Stimulated activated CD8-positive, alpha-beta memory T cell treated with anti-CD3 and anti-CD28 coated beads, Interleukin-12 subunit alpha, Interleukin-12 subunit beta, amount 100 ng/mL, for 4 hours (primary cell): Measurements from ENCODE around the gene QRSL1.
"Not testable (repeated sequence)": the region's sequence is repeated elsewhere in the genome, so short reads cannot be mapped to it uniquely, and the experiment has no call there.

Experiments
- DNase-seq: peaks from one replicate; pipeline ENCODE4 v3.0.0-alpha.2; 2020; ENCODE audit warnings: low read depth

Gene QRSL1

DNA sequence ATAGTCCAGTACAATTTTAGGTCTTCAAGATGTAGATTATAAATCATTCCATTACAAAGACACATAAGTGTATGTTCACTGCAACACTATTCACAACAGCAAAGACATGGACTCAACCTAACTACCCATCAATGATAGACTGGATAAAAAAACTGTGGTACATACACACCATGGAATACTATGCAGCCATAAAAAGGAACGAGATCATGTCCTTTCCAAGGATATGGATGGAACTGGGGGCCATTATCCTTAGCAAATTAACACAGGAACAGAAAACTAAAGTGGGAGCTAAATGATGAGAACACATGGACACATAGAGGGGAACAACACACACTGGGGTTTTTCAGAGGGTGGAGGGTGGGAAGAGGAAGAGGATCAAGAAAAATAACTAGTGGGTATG is 6.3 kb upstream of the QRSL1 start:
- no peak for DNase-seq

DNA sequence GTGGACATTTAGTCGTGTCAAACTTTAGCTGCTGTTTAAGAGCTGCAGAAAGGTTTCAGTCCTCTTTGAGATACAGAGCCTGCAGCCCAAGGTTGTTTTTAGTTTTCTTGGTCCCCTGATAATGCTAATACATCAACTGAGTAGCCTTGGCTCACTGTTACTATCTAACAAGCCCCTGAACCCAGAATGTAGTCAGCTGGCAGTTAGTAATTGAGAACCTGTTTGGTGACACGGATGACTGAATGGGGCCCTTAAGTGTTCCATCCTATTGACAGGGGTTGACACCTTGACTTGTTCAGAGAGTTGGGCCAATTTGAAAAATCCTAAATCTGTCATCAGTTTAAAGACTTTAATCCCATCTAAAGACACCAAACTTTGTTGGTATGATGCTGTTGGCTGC is 2.9 kb upstream of the QRSL1 start:
- DNase-seq: no peak

DNA sequence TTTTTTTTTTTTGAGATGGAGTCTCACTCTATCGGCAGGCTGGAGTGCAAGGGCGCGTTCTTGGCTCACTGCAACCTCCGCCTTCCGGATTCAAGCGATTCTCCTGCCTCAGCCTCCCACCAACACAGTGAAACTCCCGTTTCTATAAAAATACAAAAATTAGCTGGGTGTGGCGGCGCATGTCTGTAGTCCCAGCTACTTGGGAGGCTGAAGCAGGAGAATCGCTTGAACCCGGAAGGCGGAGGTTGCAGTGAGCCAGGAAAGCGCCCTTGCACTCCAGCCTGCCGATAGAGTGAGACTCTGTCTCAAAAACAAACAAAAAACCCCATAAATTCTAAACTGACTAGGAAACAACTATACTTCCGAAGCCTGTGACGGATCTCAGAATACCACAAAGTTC is 1.6 kb upstream of the QRSL1 start:
- DNase-seq: not testable (repeated sequence)

DNA sequence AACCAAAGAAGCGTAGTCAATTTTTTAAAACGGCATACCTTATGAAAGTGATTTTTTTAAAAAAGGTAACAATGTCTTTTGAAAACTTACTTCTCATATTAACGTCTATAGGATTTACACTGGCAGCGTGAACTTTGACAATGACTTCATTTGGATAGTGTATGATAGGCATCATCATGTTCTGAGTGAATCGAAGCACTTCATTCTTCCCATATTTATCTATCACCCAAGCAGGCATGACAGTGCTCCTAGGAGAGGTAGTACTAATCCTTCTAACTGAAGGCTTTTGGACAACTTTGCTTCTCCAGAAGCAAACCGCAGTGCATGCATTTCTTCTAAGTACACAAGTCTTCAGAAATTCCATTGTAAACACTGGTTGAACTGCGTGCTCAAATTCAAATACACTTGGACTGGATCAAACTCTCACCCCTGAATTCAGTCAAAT is 698 bp upstream of the QRSL1 start:
- no peak for DNase-seq

DNA sequence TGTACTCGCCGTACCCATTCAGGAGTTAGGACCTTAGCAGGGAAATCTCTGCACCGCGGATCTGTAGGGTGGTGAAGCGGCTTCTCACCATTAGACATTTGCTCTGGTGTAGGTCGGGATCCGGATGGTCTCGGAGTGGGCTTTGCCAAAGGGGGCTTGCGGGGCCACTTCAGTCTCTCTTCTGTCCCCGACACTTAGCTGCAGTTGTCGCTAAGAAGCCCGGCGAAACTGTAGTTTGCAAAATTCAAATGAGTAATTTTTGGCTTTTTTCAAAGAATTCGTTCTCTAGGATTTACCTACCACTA is 433 bp downstream of the QRSL1 start:
- DNase-seq: no peak

DNA sequence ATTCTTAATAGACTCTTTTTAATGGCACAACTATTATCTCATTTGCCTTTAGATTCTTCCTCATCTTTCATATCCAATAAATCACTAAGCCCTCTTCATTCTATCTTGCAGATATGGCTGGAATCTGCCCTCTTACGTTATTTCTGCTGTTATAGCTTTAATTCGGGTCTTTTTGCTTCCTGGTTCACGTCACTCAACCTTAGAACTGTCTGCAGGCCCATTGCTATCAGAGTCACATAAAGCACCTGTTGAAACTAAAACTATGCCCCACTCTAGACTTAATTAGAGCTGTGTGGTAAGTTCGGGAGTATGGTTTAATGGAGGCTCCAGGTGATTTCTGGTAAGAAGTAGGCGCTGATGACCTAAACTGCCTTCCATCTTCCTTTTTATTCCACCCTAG is 988 bp downstream of the QRSL1 start:
- no peak for DNase-seq

DNA sequence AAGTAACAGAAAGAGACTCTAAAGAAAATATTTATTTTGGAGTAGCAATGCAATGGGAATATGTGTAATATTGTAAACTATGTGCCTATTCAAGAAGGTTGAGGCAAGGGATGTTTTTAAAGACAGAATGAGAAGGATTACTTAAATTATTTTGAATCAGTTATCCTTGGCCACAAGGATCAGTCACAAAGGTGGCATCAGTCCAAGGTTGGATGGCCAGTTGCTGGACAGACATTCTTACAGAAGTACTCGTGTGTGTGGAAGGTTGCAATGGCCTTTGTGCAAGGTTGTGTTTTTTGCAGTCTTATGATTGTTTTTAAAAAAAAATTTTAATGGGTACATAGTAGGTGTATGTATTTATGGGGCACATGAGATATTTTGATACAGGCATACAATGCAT is 2.0 kb downstream of the QRSL1 start:
- no peak for DNase-seq

DNA sequence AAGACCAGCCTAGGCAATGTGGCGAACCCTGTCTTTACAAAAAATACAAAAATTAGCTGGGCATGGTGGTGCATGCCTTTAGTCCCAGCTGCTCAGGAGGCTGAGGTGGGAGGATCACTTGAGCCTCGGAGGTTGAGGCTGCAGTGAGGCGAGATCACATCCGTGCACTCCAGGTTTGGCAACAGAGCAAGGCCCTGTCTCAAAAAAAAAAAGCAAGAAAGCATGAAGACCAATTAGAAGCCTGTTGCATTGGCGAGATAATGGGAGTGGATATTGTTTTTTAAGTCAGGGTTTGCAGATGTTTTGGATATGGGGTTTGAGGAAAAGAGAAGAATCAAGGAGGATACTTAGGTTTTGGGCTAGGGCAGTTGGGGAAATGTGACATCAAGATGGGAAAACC is 5.2 kb downstream of the QRSL1 start:
- no peak for DNase-seq

DNA sequence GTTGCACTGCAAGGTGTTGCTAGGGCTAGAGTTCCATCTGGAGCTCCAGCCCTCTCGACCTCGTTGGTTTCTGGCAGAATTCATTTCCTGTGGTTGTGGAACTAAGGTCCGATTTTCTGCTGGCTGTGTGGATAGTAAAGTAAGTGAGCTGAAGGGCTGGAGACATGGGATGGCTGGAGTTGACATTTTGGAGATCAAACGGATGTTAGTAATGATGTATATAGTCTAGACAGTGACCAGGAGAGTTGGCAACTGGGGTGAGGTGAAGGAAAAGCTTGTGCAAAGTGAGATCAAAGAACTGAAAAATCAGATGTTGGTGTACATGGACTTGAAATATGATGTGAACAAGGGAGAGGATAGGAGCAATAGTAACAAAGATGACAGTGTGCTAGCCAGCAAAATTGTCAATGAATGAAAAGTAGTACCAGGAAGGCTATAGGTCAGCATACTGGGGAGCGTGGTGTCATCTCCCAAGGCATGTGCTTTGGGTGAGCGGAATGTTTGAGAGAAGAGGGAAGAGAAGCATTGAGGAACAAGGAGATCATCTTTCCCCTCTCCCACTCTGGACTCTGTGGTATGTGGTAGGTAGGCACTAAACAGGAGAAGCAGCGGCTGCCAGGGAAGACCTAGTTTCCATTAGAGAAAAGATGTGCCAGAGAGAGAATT is 7.8 kb downstream of the QRSL1 start:
- DNase-seq: no peak

DNA sequence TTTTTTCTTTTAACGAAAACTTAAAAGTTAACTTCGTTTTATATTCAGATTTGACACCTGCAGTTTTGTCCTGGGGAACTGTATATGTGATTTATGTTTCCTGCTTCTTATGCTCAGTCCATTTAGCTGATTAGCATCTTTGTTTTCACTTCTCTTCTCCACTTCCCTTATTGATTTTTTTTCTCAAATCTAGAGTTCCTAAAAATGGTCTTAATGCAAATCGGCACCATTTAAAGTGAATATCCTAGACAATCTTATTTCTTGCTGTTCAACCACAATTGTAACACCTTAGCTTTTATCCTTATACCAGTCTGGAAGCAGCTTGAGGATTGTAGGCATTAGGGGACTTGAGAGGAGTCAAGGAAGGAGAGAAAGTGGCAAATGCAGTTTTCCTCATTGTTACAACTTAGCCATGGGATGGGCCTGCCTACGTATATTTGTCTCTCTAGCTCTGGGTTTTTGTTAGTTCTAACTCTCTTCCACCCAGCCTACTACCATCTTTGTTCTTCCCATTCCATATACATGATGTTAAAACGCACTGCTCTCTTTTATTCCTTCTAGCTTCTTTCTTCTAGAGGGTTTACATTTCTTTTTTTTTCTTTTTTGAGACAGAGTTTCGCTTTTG is 8.5 kb downstream of the QRSL1 start:
- no peak for DNase-seq

DNA sequence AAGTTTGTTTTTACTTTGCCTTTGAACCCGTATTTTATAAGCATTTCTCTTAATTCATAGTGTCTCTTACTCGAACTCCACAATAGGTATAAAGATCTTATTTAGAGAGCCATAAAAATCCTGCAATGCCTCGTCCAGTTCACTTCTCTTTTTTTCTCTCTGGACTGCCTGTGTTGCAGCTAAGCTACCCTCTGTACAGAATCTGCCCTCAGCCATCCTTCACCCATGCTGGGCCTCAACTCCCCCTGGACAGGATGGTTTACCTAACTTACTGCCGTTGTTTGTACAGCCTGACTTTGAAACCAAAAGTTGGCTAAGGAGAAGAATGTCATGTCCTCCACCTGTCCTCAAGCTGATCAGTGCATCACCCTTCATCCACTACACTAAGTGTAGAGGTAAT is 10.4 kb downstream of the QRSL1 start:
- DNase-seq: no peak

DNA sequence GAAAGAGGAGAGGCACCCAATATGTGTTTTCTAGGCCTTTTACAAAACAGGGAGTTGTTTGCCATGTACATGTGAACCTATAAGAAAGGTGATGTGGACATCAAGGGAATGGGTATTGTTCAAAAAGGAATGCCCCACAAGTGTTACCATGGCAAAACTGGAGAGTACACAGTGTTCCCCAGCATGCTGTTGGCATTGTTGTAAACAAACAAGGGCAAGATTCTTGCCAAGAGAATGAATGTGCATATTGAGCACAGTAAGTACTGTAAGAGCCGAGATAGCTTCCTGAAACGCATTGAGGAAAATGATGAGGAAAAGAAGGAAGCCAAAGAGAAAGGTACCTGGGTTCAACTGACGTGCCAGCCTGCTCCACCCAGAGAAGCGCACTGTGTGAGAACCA is 13.1 kb downstream of the QRSL1 start:
- no peak for DNase-seq

DNA sequence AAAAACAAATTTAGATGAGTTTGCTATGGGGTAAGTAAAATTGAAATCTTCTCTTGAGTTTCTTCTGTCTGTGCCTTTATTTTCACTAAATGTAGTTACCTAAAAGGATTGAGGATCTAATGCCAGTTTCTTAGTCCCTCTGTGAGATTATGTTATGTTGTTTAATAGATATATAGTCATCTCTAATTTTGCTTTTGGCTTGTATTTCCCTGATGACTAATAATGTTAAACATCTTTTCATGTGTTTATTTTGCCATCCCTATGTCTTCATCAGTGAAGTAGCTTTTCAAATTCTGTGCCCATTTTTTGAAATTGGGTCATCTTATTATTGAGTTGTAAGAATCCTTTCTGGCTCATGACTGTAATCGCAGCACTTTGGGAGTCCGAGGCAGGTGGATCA is 13.7 kb downstream of the QRSL1 start:
- DNase-seq: no peak

DNA sequence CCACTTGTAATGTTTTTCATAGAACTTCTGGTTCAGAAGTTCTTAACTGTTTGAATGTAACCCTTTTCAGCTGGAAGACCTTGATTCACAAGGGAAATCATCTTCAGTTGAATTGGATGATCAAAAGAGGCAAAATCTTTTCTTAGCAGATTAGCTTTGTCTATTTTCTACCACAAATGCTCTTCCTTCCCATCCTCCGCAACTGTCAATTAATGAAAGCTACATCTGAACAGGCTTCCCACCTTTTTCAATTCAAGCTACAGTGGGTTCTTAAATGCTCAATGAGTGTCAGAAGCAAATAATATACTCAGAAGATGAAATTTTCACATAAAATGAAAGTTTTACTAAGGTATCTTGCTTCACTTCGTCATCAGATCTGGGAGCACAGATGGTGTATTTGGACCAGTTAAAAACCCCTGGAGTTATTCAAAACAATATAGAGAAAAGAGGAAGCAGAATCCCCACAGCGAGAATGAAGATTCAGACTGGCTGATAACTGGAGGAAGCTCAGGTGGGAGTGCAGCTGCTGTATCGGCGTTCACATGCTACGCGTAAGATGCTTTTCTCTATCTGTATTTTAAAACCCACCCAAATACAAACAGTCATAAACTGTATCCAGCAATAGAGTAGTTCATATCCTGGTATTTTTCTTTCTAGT is 19.4 kb downstream of the QRSL1 start:
- no peak for DNase-seq

DNA sequence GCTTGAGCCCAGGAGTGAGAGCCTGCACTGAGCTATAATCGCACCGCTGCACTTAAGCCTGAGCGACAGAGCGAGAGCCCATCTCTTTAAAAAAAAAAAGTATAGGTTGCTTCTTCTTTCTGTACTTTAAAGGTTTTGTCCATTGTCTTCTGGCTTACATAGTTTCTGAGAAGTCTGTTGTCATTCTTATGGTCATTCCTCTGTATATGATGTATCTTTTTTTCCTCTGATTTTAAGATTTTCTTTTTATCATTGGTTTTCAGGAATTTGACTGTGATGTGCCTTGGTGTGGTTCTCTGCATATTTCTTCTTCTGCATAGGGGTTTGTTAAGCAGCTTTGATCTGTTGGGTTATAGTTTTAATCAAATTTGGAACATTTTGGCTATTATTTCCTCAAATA is 29.1 kb downstream of the QRSL1 start:
- no peak for DNase-seq

DNA sequence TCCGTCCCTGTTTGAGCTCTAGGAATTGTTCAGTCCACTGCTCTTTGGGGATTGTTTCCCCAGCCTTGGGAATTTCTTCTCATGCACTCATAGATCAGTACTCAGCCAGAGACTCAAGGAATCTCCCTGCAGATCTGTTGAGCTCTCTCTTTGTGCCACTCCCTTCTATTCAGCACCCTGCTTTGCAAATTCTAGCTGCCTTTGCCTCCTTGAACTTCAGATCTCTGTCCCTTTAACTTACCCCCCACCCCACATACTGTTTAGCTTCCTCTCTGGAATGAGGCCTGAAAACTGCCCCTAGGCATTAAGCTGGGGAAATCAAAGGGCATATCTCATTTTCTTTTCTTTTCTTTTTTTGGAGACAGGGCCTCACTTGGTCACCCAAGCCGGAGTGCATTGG is 30.5 kb downstream of the QRSL1 start:
- no peak for DNase-seq

DNA sequence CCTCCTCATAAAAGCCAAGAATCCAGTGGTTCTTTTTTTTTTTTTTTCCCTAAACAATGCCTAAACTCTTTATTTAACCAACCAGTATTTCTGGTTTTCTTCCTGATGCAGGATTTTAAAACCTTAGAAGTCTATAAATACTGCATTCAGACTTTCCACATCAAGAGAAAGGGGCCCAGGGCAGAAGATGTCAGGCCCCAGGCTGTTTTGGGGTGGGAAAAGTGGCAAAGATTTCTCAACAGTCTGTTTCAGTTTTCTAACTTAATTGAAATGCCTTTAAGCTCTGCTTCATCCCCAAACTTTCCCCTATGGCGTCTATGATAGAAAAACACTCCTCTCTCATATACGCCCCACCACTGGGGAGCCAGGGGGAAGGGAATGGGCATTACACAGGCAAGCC is 33.1 kb downstream of the QRSL1 start:
- no peak for DNase-seq

DNA sequence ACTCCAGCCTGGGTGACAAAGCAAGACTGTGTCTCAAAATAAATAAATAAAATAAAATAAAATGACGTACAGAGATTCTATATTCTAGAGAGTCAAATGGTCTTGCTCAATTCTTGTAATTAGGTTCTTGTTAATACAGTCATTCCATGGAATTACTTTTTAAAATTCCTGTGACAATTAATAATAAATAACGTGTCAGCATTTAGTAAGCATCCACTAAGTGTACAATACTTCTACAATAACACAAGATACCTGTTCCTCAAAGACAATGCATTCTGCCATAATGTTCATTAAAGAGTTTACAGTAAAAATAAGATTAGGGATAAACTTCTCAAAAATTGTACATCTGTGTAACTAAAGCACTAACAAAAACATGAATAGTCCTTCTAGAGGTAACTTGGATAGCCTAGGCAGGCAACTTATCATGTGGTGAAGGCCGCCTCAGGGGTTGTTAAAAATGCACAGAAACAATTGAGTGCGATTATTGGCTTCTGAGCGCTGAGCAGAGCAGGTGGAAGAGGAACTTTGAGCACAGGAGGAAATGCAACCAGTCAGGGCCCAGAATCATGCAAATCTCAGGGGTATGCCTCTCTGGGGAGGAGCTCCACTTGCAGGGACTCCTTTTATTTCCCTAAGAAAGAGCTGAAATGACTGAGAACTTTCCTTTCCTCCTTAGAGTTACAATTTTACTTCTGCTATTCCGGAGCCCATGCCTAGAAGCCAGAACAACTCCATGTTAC is 37.1 kb downstream of the QRSL1 start:
- DNase-seq: no peak

DNA sequence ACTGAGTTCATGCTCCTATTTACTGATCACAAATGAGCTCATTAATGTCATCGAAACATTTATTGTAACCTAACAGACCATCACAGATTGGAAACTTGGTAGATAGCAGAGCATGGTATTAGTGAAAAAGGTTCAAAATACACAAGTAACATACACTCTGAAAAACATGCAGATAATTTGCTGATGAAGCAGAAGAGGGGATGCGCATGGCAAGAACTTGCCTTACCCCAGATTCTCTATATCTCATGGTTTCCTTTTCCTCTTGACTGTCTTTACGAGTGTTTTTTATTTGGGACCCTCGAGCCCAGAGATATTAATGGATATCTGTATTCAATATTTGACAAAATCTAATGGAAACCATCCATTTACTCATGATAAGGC is 37.6 kb downstream of the QRSL1 start:
- DNase-seq: no peak

DNA sequence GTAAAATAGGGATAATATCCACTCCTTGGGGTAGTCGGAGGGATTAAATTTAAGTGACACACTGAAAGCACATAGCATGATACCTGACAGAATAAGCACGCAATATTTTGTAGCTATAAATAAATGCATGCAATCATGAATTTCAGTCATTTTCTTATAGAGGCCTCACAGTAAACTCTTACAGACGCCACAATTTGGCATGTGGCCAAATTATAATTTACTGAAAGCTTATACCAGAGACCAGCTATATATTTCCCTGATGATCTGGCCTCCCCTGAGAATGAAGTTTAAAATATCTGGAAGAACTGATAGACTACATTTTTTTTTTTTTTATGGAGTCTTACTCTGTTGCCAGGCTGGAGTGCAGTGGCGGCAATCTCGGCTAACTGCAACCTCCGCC is 40.9 kb downstream of the QRSL1 start:
- DNase-seq: no peak

DNA sequence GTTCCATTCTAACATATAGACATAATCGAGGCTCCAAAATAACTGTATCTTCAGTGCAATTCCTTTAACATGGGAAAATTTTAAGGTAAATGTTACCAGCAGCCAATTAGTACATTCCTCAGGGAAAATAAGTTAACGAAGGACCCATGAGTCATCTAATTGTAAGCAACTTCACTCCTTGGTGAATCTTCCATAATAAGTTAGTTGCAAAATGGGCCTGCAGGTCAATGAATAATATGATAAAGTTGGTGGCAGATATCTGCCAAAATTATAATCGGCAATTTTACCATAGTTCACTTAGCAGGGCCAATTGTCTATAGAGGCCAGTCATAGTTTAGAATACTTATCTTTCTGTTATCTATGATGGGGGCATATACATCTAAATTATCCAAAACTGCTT is 42.3 kb downstream of the QRSL1 start:
- no peak for DNase-seq

DNA sequence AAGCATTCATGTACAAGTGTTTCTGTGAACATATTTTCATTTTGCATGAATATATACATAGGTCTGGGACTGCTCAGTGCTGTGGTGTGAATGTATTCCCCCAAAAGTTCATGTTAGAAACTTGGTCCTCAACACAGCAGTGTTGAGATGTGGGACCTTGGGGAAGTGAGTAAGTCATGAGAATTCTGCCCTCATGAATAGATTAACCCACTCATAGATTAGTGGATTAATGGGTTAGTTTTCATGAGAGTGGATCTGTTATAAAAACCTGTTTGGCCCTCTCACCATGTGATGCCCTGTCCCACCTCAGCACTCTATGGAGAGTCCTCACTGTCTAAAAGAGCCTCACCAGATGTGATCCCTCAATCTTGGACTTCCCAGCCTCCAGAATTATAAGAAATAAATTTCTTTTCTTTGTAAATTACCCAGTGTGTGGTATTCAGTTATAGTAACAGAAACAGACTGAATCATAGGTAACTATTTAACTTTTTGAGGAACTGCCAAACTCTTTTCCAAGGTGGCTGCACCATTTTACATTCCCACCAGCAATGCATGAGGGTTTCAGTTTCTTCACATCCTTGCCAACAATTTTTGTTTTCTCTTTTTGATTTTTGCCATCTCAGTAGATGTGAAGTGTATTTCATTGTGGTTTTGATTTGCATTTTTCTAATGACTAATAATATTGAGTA is 45.3 kb downstream of the QRSL1 start:
- DNase-seq: no peak

DNA sequence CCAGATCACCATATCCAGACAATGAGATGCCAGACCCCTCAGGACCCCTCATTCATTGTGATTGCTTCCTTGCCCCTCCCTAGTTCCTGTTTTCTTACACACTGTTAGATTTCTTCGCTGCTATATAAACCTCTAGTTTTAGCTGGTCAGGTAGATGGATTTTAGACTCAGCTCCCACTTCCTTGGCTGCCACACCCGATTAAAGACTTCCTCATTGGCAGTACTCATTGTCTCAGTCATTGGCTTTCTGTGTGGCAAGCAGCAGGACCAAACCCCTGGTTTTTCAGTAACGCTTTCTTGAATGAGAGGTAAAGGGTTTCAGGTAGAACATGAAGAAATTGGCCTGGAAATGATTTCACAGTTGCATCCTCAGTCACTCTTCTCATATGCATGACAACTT is 47.9 kb downstream of the QRSL1 start:
- DNase-seq: no peak
